Liver (tissue), 3 donors: ENCODE measurements around the gene PGLYRP3.

Source experiments
- CTCF ChIP-seq: fragments of 150-350 bp; IDR thresholded peaks from 2 replicates; pipeline ENCODE4 v1.5.1; 2017; ENCODE audit warnings: improper control_type of control experiment, low read depth, low read length; ENCODE audit not compliant: missing input control
- EGR1 ChIP-seq, 2 donors: IDR thresholded peaks; 2 replicates each; pipeline ENCODE4 v1.6.1; 2016 to 2018; ENCODE audit warnings: antibody characterized with exemption in 2 of 2, low read depth in 2 of 2
- GABPA ChIP-seq, 2 donors: IDR thresholded peaks in 1 of 2; conservative IDR thresholded peaks in 1 of 2; 2 replicates each; pipeline ENCODE4 v1.6.1; 2016; ENCODE audit warnings: antibody characterized with exemption in 2 of 2, mild to moderate bottlenecking in 1 of 2, moderate library complexity in 1 of 2
- HNF4G ChIP-seq: IDR thresholded peaks from 2 replicates; pipeline ENCODE4 v1.6.1; 2016; ENCODE audit warnings: antibody characterized with exemption
- JUND ChIP-seq, 2 donors: IDR thresholded peaks; 2 replicates each; pipeline ENCODE4 v1.6.1; 2016; ENCODE audit warnings: antibody characterized with exemption in 2 of 2
- MAX ChIP-seq: IDR thresholded peaks from 2 replicates; pipeline ENCODE4 v1.6.1; 2016; ENCODE audit warnings: antibody characterized with exemption
- RAD21 ChIP-seq, 2 donors: IDR thresholded peaks; 2 replicates each; pipeline ENCODE4 v1.6.1; 2016; ENCODE audit warnings: antibody characterized with exemption in 2 of 2, mild to moderate bottlenecking in 2 of 2
- TAF1 ChIP-seq: conservative IDR thresholded peaks from 2 replicates; pipeline ENCODE4 v1.6.1; 2016; ENCODE audit warnings: antibody characterized with exemption, mild to moderate bottlenecking
- YY1 ChIP-seq: IDR thresholded peaks from 2 replicates; pipeline ENCODE4 v1.6.1; 2016; ENCODE audit warnings: antibody characterized with exemption, mild to moderate bottlenecking
- TF ChIP-seq, protein P1 (sequence below): IDR thresholded peaks from 2 replicates; pipeline ENCODE4 v1.6.1; 2016; ENCODE audit warnings: antibody characterized with exemption, mild to moderate bottlenecking
- TF ChIP-seq, protein P2 (sequence below): IDR thresholded peaks from 2 replicates; pipeline ENCODE4 v1.6.1; 2016; ENCODE audit warnings: antibody characterized with exemption
- TF ChIP-seq, protein P3 (sequence below): IDR thresholded peaks from 2 replicates; pipeline ENCODE4 v1.6.1; 2016; ENCODE audit warnings: antibody characterized with exemption
- donor health status: healthy.
- donor health status: healthy.

DNA sequence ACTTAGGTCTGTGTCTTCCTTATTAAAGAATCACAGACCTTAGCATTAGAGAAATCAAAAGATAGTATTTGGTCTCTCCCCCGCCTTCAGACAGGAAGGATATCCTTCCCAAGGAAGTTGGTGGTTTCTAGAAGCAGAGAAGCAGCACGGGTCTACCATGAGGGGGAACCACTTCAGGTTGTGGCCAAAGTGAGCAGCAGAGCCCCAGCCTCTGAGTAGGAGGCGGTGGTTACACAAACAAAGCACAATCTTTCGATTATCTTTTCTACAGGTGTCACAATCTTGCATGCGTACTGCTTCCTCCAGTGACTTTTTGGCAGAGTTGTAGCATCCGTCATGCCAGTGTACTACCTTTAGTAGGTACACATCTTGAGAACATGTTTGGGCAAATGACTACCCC lies 27.1 kb upstream of the PGLYRP3 start:
- no peak for TF ChIP-seq CTCF
- TF ChIP-seq, protein P1, sequence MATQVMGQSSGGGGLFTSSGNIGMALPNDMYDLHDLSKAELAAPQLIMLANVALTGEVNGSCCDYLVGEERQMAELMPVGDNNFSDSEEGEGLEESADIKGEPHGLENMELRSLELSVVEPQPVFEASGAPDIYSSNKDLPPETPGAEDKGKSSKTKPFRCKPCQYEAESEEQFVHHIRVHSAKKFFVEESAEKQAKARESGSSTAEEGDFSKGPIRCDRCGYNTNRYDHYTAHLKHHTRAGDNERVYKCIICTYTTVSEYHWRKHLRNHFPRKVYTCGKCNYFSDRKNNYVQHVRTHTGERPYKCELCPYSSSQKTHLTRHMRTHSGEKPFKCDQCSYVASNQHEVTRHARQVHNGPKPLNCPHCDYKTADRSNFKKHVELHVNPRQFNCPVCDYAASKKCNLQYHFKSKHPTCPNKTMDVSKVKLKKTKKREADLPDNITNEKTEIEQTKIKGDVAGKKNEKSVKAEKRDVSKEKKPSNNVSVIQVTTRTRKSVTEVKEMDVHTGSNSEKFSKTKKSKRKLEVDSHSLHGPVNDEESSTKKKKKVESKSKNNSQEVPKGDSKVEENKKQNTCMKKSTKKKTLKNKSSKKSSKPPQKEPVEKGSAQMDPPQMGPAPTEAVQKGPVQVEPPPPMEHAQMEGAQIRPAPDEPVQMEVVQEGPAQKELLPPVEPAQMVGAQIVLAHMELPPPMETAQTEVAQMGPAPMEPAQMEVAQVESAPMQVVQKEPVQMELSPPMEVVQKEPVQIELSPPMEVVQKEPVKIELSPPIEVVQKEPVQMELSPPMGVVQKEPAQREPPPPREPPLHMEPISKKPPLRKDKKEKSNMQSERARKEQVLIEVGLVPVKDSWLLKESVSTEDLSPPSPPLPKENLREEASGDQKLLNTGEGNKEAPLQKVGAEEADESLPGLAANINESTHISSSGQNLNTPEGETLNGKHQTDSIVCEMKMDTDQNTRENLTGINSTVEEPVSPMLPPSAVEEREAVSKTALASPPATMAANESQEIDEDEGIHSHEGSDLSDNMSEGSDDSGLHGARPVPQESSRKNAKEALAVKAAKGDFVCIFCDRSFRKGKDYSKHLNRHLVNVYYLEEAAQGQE, result no peak
- TF ChIP-seq JUND (IDR thresholded peaks at IDR 0.05), result no peak
- no peak for TF ChIP-seq TAF1
- TF ChIP-seq MAX, result no peak
- TF ChIP-seq YY1, result no peak
- TF ChIP-seq, protein P2, sequence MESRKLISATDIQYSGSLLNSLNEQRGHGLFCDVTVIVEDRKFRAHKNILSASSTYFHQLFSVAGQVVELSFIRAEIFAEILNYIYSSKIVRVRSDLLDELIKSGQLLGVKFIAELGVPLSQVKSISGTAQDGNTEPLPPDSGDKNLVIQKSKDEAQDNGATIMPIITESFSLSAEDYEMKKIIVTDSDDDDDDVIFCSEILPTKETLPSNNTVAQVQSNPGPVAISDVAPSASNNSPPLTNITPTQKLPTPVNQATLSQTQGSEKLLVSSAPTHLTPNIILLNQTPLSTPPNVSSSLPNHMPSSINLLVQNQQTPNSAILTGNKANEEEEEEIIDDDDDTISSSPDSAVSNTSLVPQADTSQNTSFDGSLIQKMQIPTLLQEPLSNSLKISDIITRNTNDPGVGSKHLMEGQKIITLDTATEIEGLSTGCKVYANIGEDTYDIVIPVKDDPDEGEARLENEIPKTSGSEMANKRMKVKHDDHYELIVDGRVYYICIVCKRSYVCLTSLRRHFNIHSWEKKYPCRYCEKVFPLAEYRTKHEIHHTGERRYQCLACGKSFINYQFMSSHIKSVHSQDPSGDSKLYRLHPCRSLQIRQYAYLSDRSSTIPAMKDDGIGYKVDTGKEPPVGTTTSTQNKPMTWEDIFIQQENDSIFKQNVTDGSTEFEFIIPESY, result no peak
- TF ChIP-seq, protein P3, sequence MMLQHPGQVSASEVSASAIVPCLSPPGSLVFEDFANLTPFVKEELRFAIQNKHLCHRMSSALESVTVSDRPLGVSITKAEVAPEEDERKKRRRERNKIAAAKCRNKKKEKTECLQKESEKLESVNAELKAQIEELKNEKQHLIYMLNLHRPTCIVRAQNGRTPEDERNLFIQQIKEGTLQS, result no peak
- no peak for TF ChIP-seq HNF4G
- no peak for TF ChIP-seq GABPA (IDR thresholded peaks at IDR 0.05 in 1 of 2, conservative IDR thresholded peaks at IDR 0.05 in 1 of 2)
- TF ChIP-seq RAD21 (IDR thresholded peaks at IDR 0.05), result no peak
- TF ChIP-seq EGR1 (IDR thresholded peaks at IDR 0.05; ENCODE audit: low read depth in 2 of 2), result no peak
